Tibial artery (tissue), 4 donors: Measurements from ENCODE around the gene RAD51B.

Experiments used
- DNase-seq, 2 donors: peaks; one replicate each; pipeline ENCODE4 v3.0.0-alpha.2; 2019
- H3K27ac ChIP-seq, 2 donors: fragments of 200-600 bp; sonication (generic) in 1 of 2; 1 replicate in 1 of 2; 2 replicates in 1 of 2; pipeline ENCODE4 v1.5.1; 2018 to 2019; ENCODE audit warnings: mild to moderate bottlenecking in 1 of 2
- H3K27me3 ChIP-seq, 2 donors: fragments of 200-600 bp; sonication (generic) in 1 of 2; one replicate each; pipeline versions ENCODE4 v1.5.1 to v1.6.0; 2016 to 2019
- H3K36me3 ChIP-seq, 3 donors: fragments of 200-600 bp; sonication (generic) in 2 of 3; one replicate each; pipeline ENCODE4 v1.5.1; 2016 to 2019; ENCODE audit warnings: mild to moderate bottlenecking in 2 of 3
- H3K4me1 ChIP-seq, 4 donors: fragments of 200-600 bp; sonication (generic) in 2 of 4; 1 replicate in 3 of 4; 2 replicates in 1 of 4; pipeline ENCODE4 v1.5.1; 2016 to 2019
- H3K4me3 ChIP-seq, 2 donors: fragments of 200-600 bp; sonication (generic) in 1 of 2; 1 replicate in 1 of 2; 2 replicates in 1 of 2; pipeline ENCODE4 v1.5.1; 2018 to 2019; ENCODE audit warnings: mild to moderate bottlenecking in 2 of 2
- H3K9me3 ChIP-seq, 3 donors: fragments of 200-600 bp; sonication (generic) in 1 of 3; one replicate each; pipeline ENCODE4 v1.5.1; 2016 to 2019
- CTCF ChIP-seq, 2 experiments: fragments of 200-600 bp in 1 of 2; fragments of 450-650 bp in 1 of 2; IDR thresholded peaks; one replicate each; pipeline ENCODE4 v1.5.1; 2017 to 2019; ENCODE audit warnings: antibody characterized with exemption in 2 of 2, mild to moderate bottlenecking in 1 of 2, moderate library complexity in 1 of 2
- intact Hi-C: fragments of 100-400 bp; cut with DNase I; formaldehyde crosslinking; loops from one replicate; pipeline ENCODE4 v1.15.0; 2023; ENCODE audit warnings: low total_unique reads

RAD51B gene

GRCh38 chr14:68774771-68775613 is 955.4 kb downstream of the RAD51B start:
- Histone ChIP-seq H3K36me3 (no peaks in the 10 kb centered on the region), H3K4me3 (no peak overlapping the region), H3K4me1 (peaks cover 0 to 12% (median 10%) of the 10 kb centered on the region in 4 donors), H3K27ac (peak overlapping the region; percentile 49 to 55), H3K27me3 (no peaks in the 10 kb centered on the region), H3K9me3 (no peaks in the 10 kb centered on the region)
- no peak for TF ChIP-seq CTCF (IDR thresholded peaks at IDR 0.05)
- peak in 1 of 2 donors; percentile 21 for DNase-seq
- intact Hi-C loops, result no loop called here

GRCh38 chr14:68775614-68776126 is 956.1 kb downstream of the RAD51B start:
- DNase-seq, result peak in 1 of 2 donors; percentile 11
- H3K4me3 ChIP-seq, result no peak overlapping the region
- no peaks in the 10 kb centered on the region for H3K36me3 ChIP-seq
- H3K4me1 ChIP-seq, result peaks cover 0 to 19% (median 16%) of the 10 kb centered on the region in 4 donors
- TF ChIP-seq CTCF (IDR thresholded peaks at IDR 0.05), result no peak
- no peaks in the 10 kb centered on the region for H3K27me3 ChIP-seq
- peak overlapping the region; percentile 49 to 55 for H3K27ac ChIP-seq
- intact Hi-C loops, result no loop called here
- no peaks in the 10 kb centered on the region for H3K9me3 ChIP-seq

- Histone ChIP-seq H3K36me3 (no peaks in the 10 kb centered on the region), H3K27ac (no peak overlapping the region), H3K4me1 (peaks cover 0 to 33% (median 28%) of the 10 kb centered on the region in 4 donors), H3K27me3 (no peaks in the 10 kb centered on the region), H3K4me3 (no peak overlapping the region), H3K9me3 (no peaks in the 10 kb centered on the region)
- no peak for DNase-seq
- TF ChIP-seq CTCF (IDR thresholded peaks at IDR 0.05), result no peak
- intact Hi-C loops, result no loop called here
These were observed 958.1 kb downstream of the RAD51B start for GRCh38 chr14:68777644-68778043.
